HepG2 (cell line): ENCODE data around the gene MYL6. TPM values are rescaled to one million over a fixed set of nuclear protein-coding genes. Genes with fewer than 3 reads are reported as not detected.
A peak's percentile ranks its signal among the peaks of the same experiment; 100 is the strongest.

Source experiments
- MED1 ChIP-seq: sonication (generic); formaldehyde crosslinking; IDR thresholded peaks from 2 replicates; pipeline ENCODE4 v1.4.0; 2020; ENCODE audit warnings: missing genetic modification reagents
- PHF8 ChIP-seq: sonication (generic); formaldehyde crosslinking; IDR thresholded peaks from 2 replicates; pipeline ENCODE4 v1.5.0; 2020; ENCODE audit warnings: missing genetic modification reagents
- THAP9 ChIP-seq: sonication (generic); formaldehyde crosslinking; IDR thresholded peaks from 2 replicates; pipeline ENCODE4; 2020; ENCODE audit warnings: missing genetic modification reagents, mild to moderate bottlenecking, borderline replicate concordance
- UBTF ChIP-seq: sonication (generic); formaldehyde crosslinking; IDR thresholded peaks from 2 replicates; pipeline ENCODE4 v1.4.0; 2020; ENCODE audit warnings: mild to moderate bottlenecking, missing genetic modification reagents
- ZMYM2 ChIP-seq: sonication (generic); formaldehyde crosslinking; IDR thresholded peaks from 2 replicates; pipeline ENCODE4 v1.8.0; 2022; ENCODE audit warnings: mild to moderate bottlenecking, missing genetic modification reagents
- ZNF136 ChIP-seq: sonication (generic); formaldehyde crosslinking; IDR thresholded peaks from 2 replicates; pipeline ENCODE4 v1.8.1; 2022; ENCODE audit warnings: low read depth, mild to moderate bottlenecking, moderate library complexity, missing genetic modification reagents
- ZNF18 ChIP-seq: sonication (generic); formaldehyde crosslinking; IDR thresholded peaks from 2 replicates; pipeline ENCODE4 v1.8.0; 2022; ENCODE audit warnings: mild to moderate bottlenecking, missing genetic modification reagents; ENCODE audit not compliant: insufficient replicate concordance
- ZNF317 ChIP-seq: sonication (generic); formaldehyde crosslinking; IDR thresholded peaks from 2 replicates; pipeline ENCODE4 v1.5.0; 2020; ENCODE audit warnings: mild to moderate bottlenecking, missing genetic modification reagents
- ZNF503 ChIP-seq: sonication (generic); formaldehyde crosslinking; IDR thresholded peaks from 2 replicates; pipeline ENCODE4 v1.4.0; 2020; ENCODE audit warnings: missing genetic modification reagents
- ZNF740 ChIP-seq: sonication (generic); formaldehyde crosslinking; IDR thresholded peaks from 2 replicates; pipeline ENCODE4 v1.4.0; 2020; ENCODE audit warnings: missing genetic modification reagents
- polyA plus RNA-seq, 8 experiments: library from polyadenylated mRNA; depleted of rRNA in 3 of 8; stranded (reverse) in 7 of 8; unstranded in 1 of 8; fragments of >200 nt; fragmentation: Illumina TruSeq in 4 of 8; extraction: Trizol in 4 of 8; gene quantifications; 2 replicates each; pipeline versions ENCODE4 v1.2.1 to v1.2.3, GENCODE V29; 2011 to 2016; ENCODE audit warnings: low read depth in 4 of 8, missing spikeins in 1 of 8, mixed read lengths in 1 of 8; ENCODE audit not compliant: insufficient read depth in 1 of 8
- total RNA-seq, 5 experiments: library from RNA; depleted of rRNA; stranded (reverse); fragments of >200 nt; fragmentation: Illumina TruSeq; extraction: Trizol; gene quantifications; 2 replicates each; pipeline ENCODE4 v1.2.3, GENCODE V29; 2016; ENCODE audit warnings: low read depth in 1 of 5

MYL6 gene
- total and polyA plus RNA-seq, 2 of the 13 experiments (the other 11 are each of a cell fraction or from before 2014, with no cell fraction given) = 1,127 to 1,192 TPM

- TF ChIP-seq ZNF136 (CRISPR knock-in tag) (0 out of 2 replicates have a peak, but pooled peaks have one; percentile 8), ZNF503 (CRISPR knock-in tag) (peak; percentile 11; the same call in 1 of the 2 replicates), ZMYM2 (CRISPR knock-in tag) (no peak), ZNF18 (CRISPR knock-in tag) (no peak), MED1 (CRISPR knock-in tag) (peak; percentile 48; the same call in 1 of the 2 replicates), PHF8 (CRISPR knock-in tag) (peak; percentile 11; the same call in 1 of the 2 replicates), ZNF740 (CRISPR knock-in tag) (no peak), ZNF317 (CRISPR knock-in tag) (0 out of 2 replicates have a peak, but pooled peaks have one; percentile 6), UBTF (CRISPR knock-in tag) (no peak; the same call in 1 of the 2 replicates), THAP9 (peak; percentile 4; the same call in 1 of the 2 replicates)
- TF ChIP-seq, all 625 proteins: peak for 45
Observed at GRCh38 chr12:56151672-56152131, 6.5 kb upstream of the MYL6 start (continued).
